Measurements from ENCODE around the gene METTL6. TPM values are rescaled to one million over a fixed set of nuclear protein-coding genes. Genes with fewer than 3 reads are reported as not detected.

METTL6 gene
- total and polyA plus RNA-seq, 2 of the 4 experiments (the other 2 are of a cell fraction) = 15.4 to 21.5 TPM

DNA sequence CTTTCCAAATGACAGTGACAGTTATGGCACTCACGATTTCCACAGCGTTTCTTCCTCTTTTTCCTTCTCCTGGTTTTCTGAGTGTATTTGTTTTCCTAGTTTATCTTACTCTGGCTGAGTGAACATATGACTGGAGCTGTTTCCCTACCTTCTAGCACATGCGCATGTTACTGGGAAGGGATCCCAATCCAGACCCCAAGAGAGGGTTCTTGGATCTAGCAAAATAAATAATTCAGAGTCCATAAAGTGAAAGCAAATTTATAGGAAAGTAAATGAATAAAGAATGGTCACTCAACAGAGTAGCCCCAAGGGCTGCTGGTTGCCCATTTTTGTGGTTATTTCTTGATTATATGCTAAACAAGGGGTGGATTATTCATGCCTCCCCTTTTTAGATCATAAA lies 23.8 kb downstream of the METTL6 start:
- no peak overlapping the region for H2AK9ac ChIP-seq (replicated peaks; ENCODE audit: low read depth, low read length, poor library complexity)
- H4K91ac ChIP-seq (ENCODE audit: insufficient read depth, low read depth, low read length) = no peak overlapping the region
- H2BK5ac ChIP-seq (ENCODE audit: low read depth, low read length, poor library complexity, severe bottlenecking) = no peak overlapping the region
- no peak overlapping the region for H4K5ac ChIP-seq (ENCODE audit: low read depth, low read length)
- H3K56ac ChIP-seq (ENCODE audit: extremely low read depth, insufficient read depth, low read length) = no peak overlapping the region
- no peak overlapping the region for H2AK5ac ChIP-seq (ENCODE audit: low read depth, low read length)
- ATAC-seq (ENCODE audit: low read depth) (no peak), DNase-seq (no peak)
- H3K9ac ChIP-seq (ENCODE audit: low read depth, low read length) = no peak overlapping the region
- H3K79me1 ChIP-seq (ENCODE audit: low read depth in 1 of 2, low read length in 2 of 2) = no peaks in the 10 kb centered on the region
- no peak overlapping the region for H2BK120ac ChIP-seq (ENCODE audit: low read depth, low read length)
- H3K27me3 ChIP-seq (ENCODE audit: control insufficient read depth, insufficient read depth, low read length) = no peaks in the 10 kb centered on the region
- no peak overlapping the region for H3K14ac ChIP-seq (replicated peaks; ENCODE audit: low read depth, low read length)
- no peak overlapping the region for H3K18ac ChIP-seq (ENCODE audit: low read depth, low read length)
- ChIA-PET CTCF (interaction anchor here (1.7 kb wide), 1 partner anchor 136 kb away, joined by 4 read pairs; no protein-coding TSS in a partner anchor), POLR2A (ENCODE audit: unreplicated experiment) (interaction anchor here (0.6 kb wide), 1 partner anchor 304 kb away, joined by 3 read pairs; the partner anchor contains the start of gene RBSN)
- in situ Hi-C loops (cut with MboI; ENCODE audit: low sequenced_read_pairs) = no loop called here
- H4K8ac ChIP-seq (ENCODE audit: low read depth in 2 of 2, low read length in 2 of 2) = no peak overlapping the region
- H3K4ac ChIP-seq (ENCODE audit: low read depth, low read length) = no peak overlapping the region
- H3K9me3 ChIP-seq (ENCODE audit: control insufficient read depth, insufficient read depth, low read length) = no peaks in the 10 kb centered on the region
- H3K4me2 ChIP-seq (ENCODE audit: low read depth, low read length) = no peak overlapping the region
- WGBS, 2 experiments (ENCODE audit: extremely low coverage in 2 of 2, insufficient read length in 1 of 2) = no CpG with 5 or more reads among the region's 3 CpGs
- no peak overlapping the region for H3K23ac ChIP-seq (ENCODE audit: low read depth, low read length)
- no TSS peak for BruUV-seq (replicated peaks)
- H2BK20ac ChIP-seq (ENCODE audit: low read depth, low read length) = no peak overlapping the region
- H3K4me1 ChIP-seq (ENCODE audit: control insufficient read depth, insufficient read depth, low read length) = no peaks in the 10 kb centered on the region
- no peaks in the 10 kb centered on the region for H4K20me1 ChIP-seq (ENCODE audit: insufficient read depth, low read length)
- no peak overlapping the region for H3K27ac ChIP-seq (ENCODE audit: insufficient read depth, low read length)
- intact Hi-C loops (cut with micrococcal nuclease) = loop anchor here (10.0 kb wide), 1 partner anchor 299 kb away; no protein-coding TSS in a partner anchor
- H2AFZ ChIP-seq (replicated peaks; ENCODE audit: low read length, poor library complexity) = no peak overlapping the region
- dilution Hi-C loops (cut with HindIII; ENCODE audit: low sequenced_read_pairs, unreplicated experiment) = no loop called here
- H2BK15ac ChIP-seq (ENCODE audit: low read depth, low read length) = no peak overlapping the region
- H3K36me3 ChIP-seq (ENCODE audit: control insufficient read depth, insufficient read depth, low read length) = no peaks in the 10 kb centered on the region
- H3K4me3 ChIP-seq (ENCODE audit: insufficient read depth, low read depth, low read length) = no peak overlapping the region
- TF ChIP-seq POLR2A (IDR thresholded peaks at IDR 0.05; ENCODE audit: low read depth, low read length) (no peak), RCOR1 (IDR thresholded peaks at IDR 0.05; ENCODE audit: insufficient replicate concordance, low read length) (no peak), MAZ (IDR thresholded peaks at IDR 0.05; ENCODE audit: borderline replicate concordance, low read depth, low read length) (no peak), SMC3 (IDR thresholded peaks at IDR 0.05; ENCODE audit: low read depth, low read length) (no peak), NFE2L2 (IDR thresholded peaks at IDR 0.05; ENCODE audit: low read depth, low read length) (no peak), RAD21 (IDR thresholded peaks at IDR 0.05; ENCODE audit: low read length) (no peak), RFX5 (IDR thresholded peaks at IDR 0.05; ENCODE audit: low read depth, low read length) (no peak)
- TF ChIP-seq, protein P1, sequence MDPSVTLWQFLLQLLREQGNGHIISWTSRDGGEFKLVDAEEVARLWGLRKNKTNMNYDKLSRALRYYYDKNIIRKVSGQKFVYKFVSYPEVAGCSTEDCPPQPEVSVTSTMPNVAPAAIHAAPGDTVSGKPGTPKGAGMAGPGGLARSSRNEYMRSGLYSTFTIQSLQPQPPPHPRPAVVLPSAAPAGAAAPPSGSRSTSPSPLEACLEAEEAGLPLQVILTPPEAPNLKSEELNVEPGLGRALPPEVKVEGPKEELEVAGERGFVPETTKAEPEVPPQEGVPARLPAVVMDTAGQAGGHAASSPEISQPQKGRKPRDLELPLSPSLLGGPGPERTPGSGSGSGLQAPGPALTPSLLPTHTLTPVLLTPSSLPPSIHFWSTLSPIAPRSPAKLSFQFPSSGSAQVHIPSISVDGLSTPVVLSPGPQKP (IDR thresholded peaks at IDR 0.05; ENCODE audit: borderline replicate concordance, low read depth, low read length) = no peak
- TF ChIP-seq, protein P2, sequence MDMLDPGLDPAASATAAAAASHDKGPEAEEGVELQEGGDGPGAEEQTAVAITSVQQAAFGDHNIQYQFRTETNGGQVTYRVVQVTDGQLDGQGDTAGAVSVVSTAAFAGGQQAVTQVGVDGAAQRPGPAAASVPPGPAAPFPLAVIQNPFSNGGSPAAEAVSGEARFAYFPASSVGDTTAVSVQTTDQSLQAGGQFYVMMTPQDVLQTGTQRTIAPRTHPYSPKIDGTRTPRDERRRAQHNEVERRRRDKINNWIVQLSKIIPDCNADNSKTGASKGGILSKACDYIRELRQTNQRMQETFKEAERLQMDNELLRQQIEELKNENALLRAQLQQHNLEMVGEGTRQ (IDR thresholded peaks at IDR 0.05; ENCODE audit: low read depth, low read length) = no peak
- 0 out of 2 replicates have a peak, but pooled peaks cover 3% of the 10 kb centered on the region for H3K9me1 ChIP-seq (ENCODE audit: insufficient read depth, low read length)
